Hindlimb muscle (tissue), 1 donor: ENCODE data around the gene RNF222. TPM values are rescaled to one million over a fixed set of nuclear protein-coding genes. Genes with fewer than 3 reads are reported as not detected.

Source experiments
- DNase-seq: peaks from one replicate; pipeline ENCODE4 v3.0.0-alpha.2; 2013
- polyA plus RNA-seq: library from polyadenylated mRNA; unstranded; fragments of 120-200 nt; gene quantifications from one replicate; pipeline ENCODE4 v1.2.1, GENCODE V29; 2013; ENCODE audit not compliant: insufficient read length

Gene RNF222, protein sequence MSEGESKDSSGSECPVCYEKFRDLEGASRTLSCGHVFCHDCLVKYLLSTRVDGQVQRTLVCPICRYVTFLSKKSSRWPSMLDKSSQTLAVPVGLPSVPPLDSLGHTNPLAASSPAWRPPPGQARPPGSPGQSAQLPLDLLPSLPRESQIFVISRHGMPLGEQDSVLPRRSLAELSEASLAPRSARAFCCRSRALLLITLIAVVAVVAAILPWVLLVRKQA
- 0.09 TPM for polyA plus RNA-seq

DNA sequence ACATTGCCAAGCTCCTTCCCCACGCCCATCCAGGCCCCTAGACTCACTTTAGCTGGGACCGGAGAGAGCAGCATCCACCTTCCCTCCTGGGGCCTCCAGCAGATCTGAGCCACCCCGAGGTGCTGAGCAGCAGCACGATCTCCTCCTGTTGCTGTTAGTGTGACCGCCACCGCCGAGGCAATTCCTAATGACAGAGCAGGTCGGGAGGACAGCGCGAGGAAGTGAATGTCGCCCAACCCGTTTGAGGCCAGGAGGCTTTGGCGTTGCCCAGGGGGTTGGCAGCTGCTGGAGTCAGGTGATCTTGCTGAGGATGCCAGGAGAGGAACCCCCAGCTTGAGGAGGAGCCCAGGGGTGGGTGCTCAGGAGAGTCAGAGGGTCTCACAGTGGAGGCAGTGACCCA is at the start of gene RNF222:
TSS of gene RNF222 (minus strand) at position 192 of the 400 bp plus-strand sequence. CDS start 4,366 bp downstream, outside the sequence.
- DNase-seq: no peak

DNA sequence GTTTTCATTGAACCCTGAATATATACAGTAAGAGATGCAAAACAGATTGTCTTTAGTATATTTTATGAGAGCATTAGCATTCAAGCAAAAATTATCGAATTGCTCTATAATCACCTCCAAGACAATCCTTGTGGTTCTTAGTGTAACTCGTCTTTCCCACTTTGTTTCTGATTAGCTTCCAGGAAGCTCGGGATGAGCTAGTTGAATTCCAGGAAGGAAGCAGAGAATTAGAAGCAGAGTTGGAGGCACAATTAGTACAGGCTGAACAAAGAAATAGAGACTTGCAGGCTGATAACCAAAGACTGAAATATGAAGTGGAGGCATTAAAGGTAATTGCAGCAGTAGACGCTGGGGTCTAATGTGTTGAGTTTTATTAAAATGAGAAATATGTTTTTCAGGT is 47.9 kb upstream of the RNF222 start:
- no peak for DNase-seq

DNA sequence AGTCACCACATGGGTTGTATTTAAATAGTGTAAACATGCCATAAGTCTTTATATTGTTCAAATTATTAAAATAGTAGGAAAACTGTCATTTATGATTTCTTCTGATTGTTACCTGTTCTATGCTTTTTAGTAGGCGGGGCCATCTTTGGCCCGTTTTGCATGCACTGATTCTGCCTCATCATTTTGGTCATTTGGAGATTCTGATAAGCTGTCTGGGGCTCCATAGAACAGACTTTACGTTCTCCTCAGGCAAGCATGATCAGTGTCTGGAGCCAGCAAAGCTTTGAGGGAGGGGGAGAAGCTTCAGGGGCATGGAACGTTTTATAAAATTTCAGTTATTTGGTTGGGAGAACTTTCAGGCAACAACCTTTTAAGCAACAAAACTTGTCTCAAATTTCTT is 46.9 kb upstream of the RNF222 start:
- DNase-seq: no peak

DNA sequence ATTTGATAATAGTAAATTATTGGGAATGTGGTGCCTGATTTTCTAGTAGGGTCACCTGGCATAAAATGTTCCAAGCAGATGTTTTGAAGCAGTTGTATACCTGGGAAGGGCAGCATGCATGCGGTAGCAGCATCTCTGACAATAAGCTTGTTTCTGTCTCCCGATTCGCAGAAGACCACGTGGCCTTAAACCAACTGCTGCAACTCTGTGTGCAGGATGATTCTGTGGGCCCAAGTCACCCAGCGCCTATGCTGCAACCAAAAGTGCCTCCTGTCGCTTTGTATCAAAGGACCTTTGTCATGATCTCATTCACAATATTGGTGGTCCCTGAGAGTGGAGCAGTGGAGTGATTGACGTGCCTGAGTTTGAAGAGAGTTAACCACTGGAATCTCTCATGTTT is 46.1 kb upstream of the RNF222 start:
- DNase-seq: no peak

DNA sequence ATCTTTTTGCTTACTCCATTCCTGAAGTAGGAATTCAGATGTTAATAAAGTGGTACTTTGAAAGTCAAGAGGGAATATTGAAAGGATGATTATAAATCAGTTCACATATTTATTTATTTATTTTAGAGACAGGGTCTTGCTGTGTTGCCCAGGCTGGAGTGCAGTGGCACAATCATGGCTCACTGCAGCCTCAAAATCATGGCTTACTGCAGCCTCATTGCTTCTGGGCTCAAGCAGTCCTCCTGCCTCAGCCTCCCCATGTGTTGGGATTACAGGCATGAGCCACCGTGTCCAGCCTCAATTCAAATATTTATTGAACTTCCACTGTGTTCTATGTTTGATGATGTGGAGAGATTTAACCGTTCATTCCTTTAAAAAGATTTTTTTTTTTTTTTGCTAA is 44.7 kb upstream of the RNF222 start:
- no peak for DNase-seq

DNA sequence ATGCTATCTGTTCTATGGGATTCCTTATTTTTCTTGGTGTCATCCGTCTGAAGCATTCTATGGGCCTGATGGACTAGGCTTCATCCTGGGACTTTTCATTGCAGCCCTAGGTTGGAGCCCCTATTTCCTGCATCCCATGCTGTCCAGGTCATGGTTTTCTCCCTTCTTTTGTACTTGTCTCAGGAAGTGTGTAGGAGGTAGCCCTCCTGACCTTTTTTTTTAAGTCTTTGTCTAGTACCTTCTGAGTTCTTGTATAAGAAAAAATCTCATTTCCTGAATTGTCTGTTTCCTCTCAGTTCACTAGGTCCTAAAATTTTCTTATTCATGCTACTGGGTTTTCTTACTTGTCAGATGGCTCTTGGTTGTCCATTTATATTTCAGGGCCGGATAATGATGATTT is 44.1 kb upstream of the RNF222 start:
- DNase-seq: no peak

DNA sequence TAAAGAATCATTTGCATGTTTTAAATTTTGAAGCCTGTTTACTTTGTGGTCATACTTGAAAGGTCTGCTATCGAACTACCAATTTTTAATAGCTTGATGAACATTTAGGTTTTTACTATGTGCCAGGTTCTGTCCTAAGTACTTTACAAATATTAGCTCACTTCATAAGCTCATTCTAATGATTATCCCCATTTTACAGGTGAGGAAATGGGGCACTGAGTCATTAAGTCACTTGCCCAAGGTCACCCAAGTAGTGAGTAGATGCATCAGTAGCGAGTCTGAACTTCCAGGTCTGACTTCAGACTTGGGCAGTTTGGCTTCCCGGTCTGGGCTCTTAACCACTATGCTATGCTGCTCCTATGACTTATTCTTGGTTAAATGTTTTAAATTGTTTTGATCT is 42.1 kb upstream of the RNF222 start:
- DNase-seq: no peak

DNA sequence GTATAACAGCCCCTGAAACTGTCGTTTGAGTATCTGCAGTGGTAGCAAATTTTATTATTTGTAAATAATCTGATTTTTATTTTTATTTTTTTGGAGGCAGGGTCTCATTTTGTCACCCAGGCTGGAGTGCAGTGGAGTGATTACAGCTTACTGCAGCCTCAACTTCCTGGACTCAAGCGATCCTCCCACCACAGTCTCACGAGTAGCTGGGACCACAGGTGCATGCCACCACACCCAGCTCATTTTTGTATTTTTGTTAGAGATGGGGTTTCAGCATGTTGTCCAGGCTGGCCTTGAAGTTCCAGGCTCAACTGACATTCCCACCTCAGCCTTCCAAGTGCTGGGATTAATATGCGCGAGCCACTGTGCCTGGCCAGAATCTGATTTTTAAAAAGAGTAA is 40.8 kb upstream of the RNF222 start:
- DNase-seq: no peak

DNA sequence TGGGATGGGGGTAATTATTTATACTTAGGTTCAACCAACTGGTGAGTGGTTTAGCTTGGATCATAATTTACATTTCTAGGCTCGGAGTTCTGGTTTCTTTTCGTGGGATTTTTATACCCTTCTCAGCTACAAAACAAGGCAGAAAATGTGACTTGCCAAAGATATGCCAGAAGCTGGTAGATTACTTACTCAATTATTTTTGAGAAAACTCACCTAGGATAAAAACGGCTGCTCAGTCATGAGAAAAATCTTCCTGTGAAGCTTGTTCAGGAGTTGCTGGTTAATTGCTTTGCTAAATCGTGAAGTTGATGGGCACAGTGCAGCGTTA is 39.2 kb upstream of the RNF222 start:
- no peak for DNase-seq

DNA sequence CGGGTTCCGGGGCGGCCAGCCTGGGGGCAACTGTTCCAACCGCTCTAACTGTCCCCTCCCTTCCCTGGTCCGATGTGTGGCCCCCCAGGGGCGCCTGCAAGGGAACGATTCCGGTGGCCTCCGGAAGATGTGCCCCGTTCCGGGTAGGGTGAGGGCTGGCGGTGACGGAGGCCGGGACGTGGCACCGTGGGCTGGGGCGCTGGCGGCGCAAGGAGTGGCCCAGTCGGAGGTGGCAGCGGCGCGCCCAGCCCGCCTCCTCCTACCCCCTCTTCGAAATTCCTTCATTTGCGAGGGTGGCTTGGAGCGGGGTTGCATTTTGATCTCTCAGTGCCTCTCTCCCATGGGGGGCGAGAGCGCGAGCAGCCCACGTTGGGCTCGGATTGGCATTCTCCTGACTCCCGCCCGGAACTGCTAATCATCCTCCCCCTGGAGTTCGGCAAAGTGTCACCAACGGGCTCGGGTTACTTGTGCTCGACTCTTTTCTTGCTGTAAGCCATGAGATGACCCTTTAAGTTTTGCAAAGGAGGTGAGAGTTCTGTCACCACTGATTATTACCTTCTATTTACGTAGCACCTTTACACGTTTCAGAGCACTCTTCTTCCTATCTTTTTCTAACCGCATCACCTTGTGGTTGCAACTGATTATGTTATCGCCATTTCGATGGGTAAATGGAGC is 38.7 kb upstream of the RNF222 start:
- DNase-seq: peak; percentile 64

DNA sequence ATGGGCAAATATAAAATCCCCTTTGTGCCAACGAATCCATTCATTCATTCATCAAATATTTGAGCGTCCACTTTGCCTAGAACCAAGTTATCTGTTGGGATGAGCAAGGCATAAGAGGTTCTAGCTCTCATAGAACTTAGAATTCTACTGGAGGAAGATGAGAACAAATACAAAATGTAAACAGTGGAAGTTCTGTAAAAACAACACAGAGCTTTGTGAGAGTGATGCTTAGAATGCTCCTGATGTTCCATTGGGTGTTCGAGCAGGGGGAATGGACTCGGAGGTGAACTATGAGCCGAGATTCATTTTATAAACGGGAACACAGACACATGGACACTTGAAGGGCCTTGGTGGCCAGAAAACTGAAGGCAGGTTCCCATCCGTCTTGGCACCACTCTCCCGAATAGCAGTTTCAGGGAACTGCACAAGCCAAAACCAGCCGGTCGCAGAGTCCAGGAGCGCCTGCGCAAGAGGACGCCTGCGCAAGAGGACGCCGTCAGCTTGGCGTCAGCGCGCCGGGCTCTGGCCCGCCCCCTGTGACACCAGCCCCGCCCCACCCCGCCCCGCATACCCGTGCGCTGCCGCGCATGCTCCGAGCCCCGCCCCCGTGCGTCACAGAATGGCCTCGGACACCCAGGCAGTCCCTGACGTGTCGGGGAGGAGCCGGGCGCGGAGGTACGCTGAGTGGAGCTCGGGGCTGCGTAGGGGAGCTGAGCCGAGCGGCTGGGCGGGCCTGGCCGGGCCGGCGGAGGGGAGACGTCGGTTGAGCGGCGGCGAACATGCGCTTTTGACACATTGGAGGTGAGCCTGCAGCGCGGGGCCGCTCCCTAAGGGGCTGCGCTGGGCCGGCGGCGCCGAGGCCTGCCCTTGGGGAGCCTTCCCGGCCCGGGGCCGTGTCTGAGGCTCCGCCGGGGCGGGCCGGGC is 37.9 kb upstream of the RNF222 start, which contains the start of gene NDEL1:
TSS of gene NDEL1 (plus strand) at position 640 of the 924 bp plus-strand sequence. CDS start 8,388 bp downstream, outside the sequence.
- DNase-seq: peak; percentile 99

DNA sequence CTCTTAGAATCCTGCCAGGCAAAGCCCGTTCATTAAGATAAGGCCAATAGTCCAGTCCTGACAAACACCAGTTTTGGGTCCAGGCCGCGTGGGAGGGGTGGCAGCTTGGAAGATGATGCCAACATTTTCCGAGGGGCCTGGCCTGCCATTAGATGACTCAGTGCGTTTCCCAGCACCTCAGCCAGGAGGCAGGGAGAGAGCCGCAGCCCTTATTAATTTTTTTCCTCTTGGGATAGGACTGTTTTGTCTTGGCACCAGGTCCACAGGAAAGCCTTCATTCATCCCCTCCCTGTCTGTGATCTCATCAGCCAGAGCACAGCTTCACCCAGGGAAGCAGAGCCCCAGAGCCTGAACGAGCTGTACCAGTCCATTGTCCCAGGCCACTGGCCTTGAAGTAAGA is 33.3 kb upstream of the RNF222 start:
- DNase-seq: no peak

DNA sequence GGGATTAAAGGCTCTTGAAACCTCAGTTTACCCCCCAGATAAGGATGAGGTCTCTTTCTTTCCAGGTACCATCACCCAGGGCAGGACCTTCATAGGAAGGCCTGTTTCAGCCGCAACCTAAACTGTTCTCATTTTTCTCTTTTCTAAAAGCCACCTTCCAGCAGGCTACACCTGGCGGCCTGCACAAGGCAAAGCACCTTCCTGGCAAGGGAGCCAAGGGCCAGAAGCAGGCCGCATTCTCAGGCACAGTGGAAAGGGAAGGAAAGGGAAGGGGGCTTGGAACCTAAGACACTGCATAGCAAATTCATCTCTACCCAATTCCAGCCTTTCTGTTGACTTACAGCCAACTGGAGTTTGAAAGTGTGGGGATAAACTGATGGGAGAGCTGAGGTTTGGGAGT is 29.2 kb upstream of the RNF222 start:
- no peak for DNase-seq

DNA sequence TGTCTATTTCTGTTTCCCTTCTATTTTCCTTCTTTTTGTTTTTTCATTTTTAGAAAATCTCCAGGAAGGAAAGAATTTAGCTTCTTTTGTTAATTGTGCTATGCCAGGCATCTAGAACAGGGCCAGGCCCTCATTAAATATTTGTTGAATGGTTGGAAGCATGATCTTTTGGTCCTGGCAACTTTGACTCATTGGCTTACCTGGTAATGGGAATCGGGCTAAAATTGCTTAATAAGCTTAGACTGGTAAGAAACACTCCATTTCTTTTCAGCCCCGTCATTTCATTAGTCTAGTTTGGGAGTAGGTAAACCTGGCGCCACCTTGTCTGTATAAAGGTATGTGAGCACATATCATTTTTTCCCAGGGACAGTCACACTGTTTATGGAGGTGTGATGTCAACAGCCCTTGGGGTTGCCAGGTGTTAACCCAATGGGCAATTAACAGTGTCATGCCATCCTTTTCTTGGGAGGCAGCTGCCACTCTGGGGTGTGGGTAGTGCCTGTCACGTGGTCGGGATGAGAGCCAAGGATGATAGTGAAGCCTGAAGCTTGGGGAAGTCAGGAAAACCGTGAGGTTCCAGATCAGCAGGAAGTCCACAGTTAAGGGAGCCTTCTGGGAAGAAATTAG is 28.6 kb upstream of the RNF222 start:
- DNase-seq: no peak

DNA sequence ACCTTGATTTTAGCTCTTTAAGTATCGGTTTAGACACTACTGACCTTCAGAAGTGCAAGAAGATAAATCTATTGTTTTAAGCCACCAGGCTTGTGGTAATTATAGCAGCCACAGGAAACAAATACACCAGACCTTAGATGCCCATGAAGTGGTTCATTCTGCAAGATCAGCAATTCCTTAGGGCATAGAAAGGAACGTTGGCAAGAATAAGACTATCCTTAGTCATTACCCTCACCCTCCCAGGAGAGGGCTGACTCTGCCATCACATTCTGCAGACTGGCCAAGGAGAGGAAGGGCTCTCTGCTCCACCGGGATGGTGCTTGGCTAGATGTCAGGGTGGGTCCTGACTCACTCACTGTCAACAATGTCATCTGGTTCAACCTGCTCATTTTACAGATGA is 23.9 kb upstream of the RNF222 start:
- DNase-seq: no peak

DNA sequence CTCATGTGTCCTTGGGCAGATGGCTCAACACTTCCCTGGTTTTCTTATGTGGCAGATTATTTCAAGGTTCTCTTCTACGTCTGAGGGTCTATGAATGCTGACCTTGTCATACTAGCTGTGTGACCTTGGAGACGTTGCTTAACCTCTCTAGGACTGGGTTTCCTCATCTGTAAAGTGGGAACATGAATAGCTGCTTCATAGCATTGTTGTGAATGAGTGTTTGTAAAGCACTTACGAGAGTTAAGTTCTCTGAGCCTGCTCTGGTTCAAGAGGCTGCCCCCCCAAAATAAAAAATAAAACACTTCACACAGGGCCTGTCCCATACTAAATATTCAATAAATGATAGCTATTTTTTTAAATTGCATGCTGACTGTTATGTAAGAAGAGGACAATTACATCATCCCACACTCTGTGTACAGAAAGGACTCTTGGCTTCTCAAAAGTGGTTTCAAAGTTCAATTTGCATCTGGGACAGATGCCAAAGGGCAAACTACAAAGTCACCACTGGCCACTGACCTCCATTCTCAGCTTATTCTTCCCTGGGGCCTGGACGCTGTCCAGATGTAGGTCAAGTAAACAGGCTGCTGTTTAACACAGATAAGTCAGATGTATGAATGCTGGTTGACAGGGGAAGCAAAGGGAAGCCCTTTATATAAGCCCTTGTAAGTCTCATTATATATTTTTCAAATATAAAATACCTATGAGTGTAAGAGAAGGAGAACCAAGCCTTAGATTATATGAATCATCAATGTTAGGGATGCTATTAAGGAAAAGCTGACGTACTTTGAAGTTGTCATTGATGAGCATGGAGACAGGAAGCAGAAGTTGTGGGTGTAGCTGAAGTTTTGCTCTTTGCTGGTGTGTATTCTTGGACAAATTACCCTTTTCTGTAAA is 22.7 kb upstream of the RNF222 start:
- peak; percentile 16 for DNase-seq

DNA sequence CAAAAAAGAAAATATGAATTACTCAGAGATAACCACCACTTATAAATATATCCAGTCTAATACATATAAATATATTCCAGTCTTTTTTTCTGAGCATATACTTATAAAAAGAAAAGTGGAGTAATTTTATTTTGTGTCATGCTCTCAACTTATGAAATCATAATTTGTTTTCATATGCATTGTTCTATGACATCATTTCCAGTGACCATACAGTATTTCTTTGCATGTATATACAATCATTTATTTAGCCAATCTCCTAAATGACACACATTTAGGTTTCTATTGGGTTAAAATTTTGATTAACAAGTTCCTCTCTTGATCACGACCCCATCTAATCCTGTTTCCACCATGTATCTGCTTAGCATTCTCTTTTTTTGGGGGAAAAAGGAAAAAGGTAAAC is 21.7 kb upstream of the RNF222 start:
- no peak for DNase-seq

DNA sequence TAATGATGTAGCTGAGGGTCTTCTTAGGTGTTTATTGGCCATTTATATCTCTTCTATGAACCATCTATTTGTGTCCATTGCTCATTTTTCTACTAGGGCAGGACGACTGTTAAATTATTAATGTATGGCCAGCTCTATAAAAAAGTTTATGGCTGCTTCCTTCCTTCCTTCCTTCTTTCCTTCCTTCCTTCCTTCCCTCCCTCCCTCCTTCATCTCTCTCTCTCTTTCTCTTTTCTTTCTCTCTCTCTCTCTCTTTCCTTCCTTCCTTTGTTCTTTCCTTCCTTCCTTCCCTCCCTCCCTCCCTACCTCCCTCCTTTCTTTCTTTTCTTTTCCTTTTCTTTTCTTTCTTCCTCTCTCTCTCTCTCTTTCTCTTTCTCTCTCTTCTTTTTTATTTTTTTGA is 20.8 kb upstream of the RNF222 start:
- DNase-seq: no peak

DNA sequence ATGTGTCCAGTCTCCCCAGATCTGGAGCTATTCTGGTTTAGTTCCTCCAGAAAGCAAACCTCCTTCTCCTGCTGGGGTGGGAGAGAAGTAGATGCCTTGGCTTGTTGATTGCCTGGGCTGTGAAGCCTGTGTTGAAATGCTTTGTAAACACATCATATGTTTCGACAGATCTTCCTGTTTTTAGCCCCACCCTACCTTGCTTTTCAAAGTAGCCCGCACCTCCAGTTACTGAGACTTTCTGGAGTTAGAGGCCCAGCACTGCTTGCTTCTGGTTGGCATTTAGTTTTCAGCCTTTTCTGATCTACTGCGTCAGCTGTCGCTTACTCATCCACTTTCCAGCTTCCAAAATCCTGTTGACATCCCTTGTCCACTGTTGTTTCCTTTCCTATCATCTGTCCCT is 20.2 kb upstream of the RNF222 start:
- DNase-seq: no peak

DNA sequence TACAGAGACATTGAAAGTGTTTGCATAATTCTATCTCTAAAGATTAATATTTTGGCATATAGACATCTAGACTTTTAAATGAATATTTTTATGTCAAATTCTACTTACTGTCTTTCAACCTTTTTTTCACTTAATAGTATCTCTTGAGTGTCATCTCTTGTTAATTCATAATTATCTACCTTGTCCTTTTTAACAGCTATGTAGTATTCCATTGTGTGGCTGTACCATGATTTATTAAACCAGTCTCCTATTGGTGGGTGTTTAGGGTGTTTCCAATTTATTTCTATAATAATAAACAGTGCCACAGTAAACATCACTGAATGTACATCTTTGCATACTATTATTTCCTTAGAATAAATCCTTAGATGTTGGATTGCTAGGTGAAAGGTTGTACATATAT is 16.3 kb upstream of the RNF222 start:
- no peak for DNase-seq

DNA sequence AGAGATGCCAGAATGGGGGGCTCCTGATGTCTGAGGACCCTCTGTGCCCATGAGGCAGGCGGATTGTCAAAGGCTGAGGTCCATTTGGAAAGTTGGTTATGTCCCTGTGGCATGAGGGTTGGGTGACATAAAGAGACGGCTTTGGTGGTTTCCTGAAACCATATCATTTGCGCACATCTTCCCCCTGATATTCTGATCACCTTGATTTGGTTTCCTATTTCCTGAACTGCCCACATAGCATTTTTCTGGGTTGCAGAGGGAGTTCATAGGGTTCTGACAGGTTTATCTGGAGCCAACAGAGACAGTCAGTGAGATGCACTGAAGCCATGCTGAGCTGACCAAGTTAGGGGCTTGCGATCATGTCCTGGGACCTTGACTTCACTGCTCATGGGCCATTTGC is 15.7 kb upstream of the RNF222 start:
- DNase-seq: no peak

DNA sequence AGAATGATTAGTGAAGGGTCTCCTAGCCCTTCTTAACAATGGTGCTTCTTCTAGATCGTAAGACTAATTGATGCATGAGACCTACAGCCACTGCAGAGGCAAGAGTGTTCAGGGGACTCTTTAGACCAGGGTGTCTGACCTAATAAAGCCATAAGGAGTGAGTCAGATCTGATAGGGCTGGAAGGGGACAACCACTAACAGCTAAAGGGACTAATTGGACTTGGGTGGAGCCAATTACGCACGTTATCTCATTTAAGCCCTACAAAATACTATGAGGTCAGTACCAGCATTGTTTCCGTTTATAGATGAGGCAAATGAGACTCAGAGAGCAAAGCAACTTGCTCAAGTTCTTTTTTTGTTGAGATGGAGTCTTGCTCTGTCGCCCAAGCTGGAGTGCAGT is 14.5 kb upstream of the RNF222 start:
- no peak for DNase-seq
